Subcutaneous abdominal adipose tissue (tissue), 5 donors: ENCODE data around the gene YPEL5.

Source experiments
- H3K27ac ChIP-seq: one replicate; pipeline ENCODE4 v1.7.0; 2013; ENCODE audit warnings: low read depth, mild to moderate bottlenecking, inconsistent platforms, low read length, moderate library complexity
- H3K27me3 ChIP-seq, 5 donors: one replicate each; pipeline ENCODE4 v1.7.0; 2013; ENCODE audit warnings: low read length in 5 of 5, inconsistent platforms in 1 of 5; ENCODE audit not compliant: control insufficient read depth in 5 of 5, insufficient read depth in 4 of 5
- H3K36me3 ChIP-seq, 5 donors: one replicate each; pipeline ENCODE4 v1.7.0; 2013; ENCODE audit warnings: low read length in 5 of 5; ENCODE audit not compliant: control insufficient read depth in 5 of 5, insufficient read depth in 5 of 5
- H3K4me1 ChIP-seq, 5 donors: one replicate each; pipeline ENCODE4 v1.7.0; 2013; ENCODE audit warnings: low read length in 5 of 5, mild to moderate bottlenecking in 3 of 5, moderate library complexity in 1 of 5; ENCODE audit not compliant: control insufficient read depth in 5 of 5, insufficient read depth in 5 of 5
- H3K4me3 ChIP-seq, 5 donors: one replicate each; pipeline ENCODE4 v1.7.0; 2013; ENCODE audit warnings: low read length in 5 of 5, low read depth in 1 of 5
- H3K9ac ChIP-seq, 5 donors: one replicate each; pipeline ENCODE4 v1.7.0; 2013; ENCODE audit warnings: low read length in 5 of 5, mild to moderate bottlenecking in 4 of 5, moderate library complexity in 3 of 5
- H3K9me3 ChIP-seq, 5 donors: one replicate each; pipeline ENCODE4 v1.7.0; 2013; ENCODE audit warnings: low read length in 5 of 5; ENCODE audit not compliant: control insufficient read depth in 5 of 5
- donor health status: healthy.
- donor health status: healthy.
- donor health status: healthy.
- donor health status: healthy.
- donor health status: healthy.

YPEL5 gene

GRCh38 chr2:30179536-30179935, 32.7 kb downstream of the YPEL5 start:
- Histone ChIP-seq H3K4me1 (peaks cover 6 to 15% (median 9%) of the 10 kb centered on the region in 5 donors), H3K36me3 (no peaks in the 10 kb centered on the region), H3K4me3 (no peak overlapping the region), H3K27ac (no peak overlapping the region), H3K27me3 (no peaks in the 10 kb centered on the region), H3K9me3 (no peaks in the 10 kb centered on the region), H3K9ac (no peak overlapping the region)

- no peak overlapping the region for H3K9ac ChIP-seq
Measured at GRCh38 chr2:30180226-30180625, 33.4 kb downstream of the YPEL5 start.

GRCh38 chr2:30181176-30181575, 34.4 kb downstream of the YPEL5 start:
- Histone ChIP-seq H3K4me3 (no peak overlapping the region), H3K36me3 (no peaks in the 10 kb centered on the region), H3K9ac (no peak overlapping the region), H3K4me1 (peaks cover 6 to 24% (median 12%) of the 10 kb centered on the region in 5 donors), H3K27ac (no peak overlapping the region), H3K27me3 (no peaks in the 10 kb centered on the region), H3K9me3 (no peaks in the 10 kb centered on the region)

More at GRCh38 chr2:30180226-30180625, 33.4 kb downstream of the YPEL5 start:
- H3K4me1 ChIP-seq = peaks cover 6 to 19% (median 12%) of the 10 kb centered on the region in 5 donors
- H3K4me3 ChIP-seq = no peak overlapping the region
- H3K36me3 ChIP-seq = no peaks in the 10 kb centered on the region
- H3K9me3 ChIP-seq = no peaks in the 10 kb centered on the region
- no peak overlapping the region for H3K27ac ChIP-seq
- H3K27me3 ChIP-seq = no peaks in the 10 kb centered on the region

GRCh38 chr2:30184035-30184434, 37.2 kb downstream of the YPEL5 start:
- H3K4me1 ChIP-seq = peaks cover 3 to 20% (median 3%) of the 10 kb centered on the region in 5 donors

GRCh38 chr2:30185178-30185577, 38.4 kb downstream of the YPEL5 start:
- no peak overlapping the region for H3K27ac ChIP-seq
- no peaks in the 10 kb centered on the region for H3K9me3 ChIP-seq
- H3K4me3 ChIP-seq = no peak overlapping the region
- no peaks in the 10 kb centered on the region for H3K36me3 ChIP-seq
- no peak overlapping the region for H3K9ac ChIP-seq
- H3K27me3 ChIP-seq = no peaks in the 10 kb centered on the region
- peaks cover 0 to 9% (median 0%) of the 10 kb centered on the region in 5 donors for H3K4me1 ChIP-seq

More at GRCh38 chr2:30184035-30184434, 37.2 kb downstream of the YPEL5 start:
- H3K36me3 ChIP-seq = no peaks in the 10 kb centered on the region
- H3K4me3 ChIP-seq = no peak overlapping the region
- no peak overlapping the region for H3K9ac ChIP-seq
- no peaks in the 10 kb centered on the region for H3K9me3 ChIP-seq
- no peaks in the 10 kb centered on the region for H3K27me3 ChIP-seq
- no peak overlapping the region for H3K27ac ChIP-seq

GRCh38 chr2:30188292-30188691, 41.5 kb downstream of the YPEL5 start:
- Histone ChIP-seq H3K36me3 (no peaks in the 10 kb centered on the region), H3K9ac (no peak overlapping the region), H3K9me3 (no peaks in the 10 kb centered on the region), H3K4me1 (peaks cover 0 to 11% (median under 1%) of the 10 kb centered on the region in 5 donors), H3K27me3 (no peaks in the 10 kb centered on the region), H3K4me3 (no peak overlapping the region), H3K27ac (no peak overlapping the region)

GRCh38 chr2:30190637-30191036, 43.8 kb downstream of the YPEL5 start:
- H3K9ac ChIP-seq = no peak overlapping the region
- no peaks in the 10 kb centered on the region for H3K36me3 ChIP-seq
- no peak overlapping the region for H3K27ac ChIP-seq
- H3K27me3 ChIP-seq = no peaks in the 10 kb centered on the region
- H3K4me1 ChIP-seq = peaks cover 2 to 25% (median 17%) of the 10 kb centered on the region in 5 donors
- no peak overlapping the region for H3K4me3 ChIP-seq
- no peaks in the 10 kb centered on the region for H3K9me3 ChIP-seq

GRCh38 chr2:30191107-30191506, 44.3 kb downstream of the YPEL5 start:
- H3K9ac ChIP-seq = no peak overlapping the region
- H3K27ac ChIP-seq = no peak overlapping the region
- H3K4me1 ChIP-seq = peaks cover 2 to 24% (median 19%) of the 10 kb centered on the region in 5 donors
- H3K9me3 ChIP-seq = no peaks in the 10 kb centered on the region
- no peak overlapping the region for H3K4me3 ChIP-seq
- H3K36me3 ChIP-seq = no peaks in the 10 kb centered on the region
- no peaks in the 10 kb centered on the region for H3K27me3 ChIP-seq

- no peaks in the 10 kb centered on the region for H3K27me3 ChIP-seq
- H3K36me3 ChIP-seq = no peaks in the 10 kb centered on the region
- peaks cover 2 to 24% (median 20%) of the 10 kb centered on the region in 5 donors for H3K4me1 ChIP-seq
- no peaks in the 10 kb centered on the region for H3K9me3 ChIP-seq
- H3K4me3 ChIP-seq = no peak overlapping the region
- H3K9ac ChIP-seq = no peak overlapping the region
- H3K27ac ChIP-seq = no peak overlapping the region
Measured at GRCh38 chr2:30191819-30192271, 45.0 kb downstream of the YPEL5 start.

- Histone ChIP-seq H3K4me1 (peaks cover 2 to 24% (median 20%) of the 10 kb centered on the region in 5 donors), H3K9ac (no peak overlapping the region), H3K27me3 (no peaks in the 10 kb centered on the region), H3K36me3 (no peaks in the 10 kb centered on the region), H3K4me3 (no peak overlapping the region), H3K27ac (no peak overlapping the region), H3K9me3 (no peaks in the 10 kb centered on the region)
Measured at GRCh38 chr2:30192314-30192713, 45.5 kb downstream of the YPEL5 start.
